LNCAP (cell line): ENCODE results near the gene USP10.

ENCODE experiments used
- TF ChIP-seq, protein P1 (sequence below): fragments of 450-650 bp; IDR thresholded peaks from 2 replicates; pipeline ENCODE4 v1.5.1; 2017; ENCODE audit warnings: mild to moderate bottlenecking

Gene USP10

DNA sequence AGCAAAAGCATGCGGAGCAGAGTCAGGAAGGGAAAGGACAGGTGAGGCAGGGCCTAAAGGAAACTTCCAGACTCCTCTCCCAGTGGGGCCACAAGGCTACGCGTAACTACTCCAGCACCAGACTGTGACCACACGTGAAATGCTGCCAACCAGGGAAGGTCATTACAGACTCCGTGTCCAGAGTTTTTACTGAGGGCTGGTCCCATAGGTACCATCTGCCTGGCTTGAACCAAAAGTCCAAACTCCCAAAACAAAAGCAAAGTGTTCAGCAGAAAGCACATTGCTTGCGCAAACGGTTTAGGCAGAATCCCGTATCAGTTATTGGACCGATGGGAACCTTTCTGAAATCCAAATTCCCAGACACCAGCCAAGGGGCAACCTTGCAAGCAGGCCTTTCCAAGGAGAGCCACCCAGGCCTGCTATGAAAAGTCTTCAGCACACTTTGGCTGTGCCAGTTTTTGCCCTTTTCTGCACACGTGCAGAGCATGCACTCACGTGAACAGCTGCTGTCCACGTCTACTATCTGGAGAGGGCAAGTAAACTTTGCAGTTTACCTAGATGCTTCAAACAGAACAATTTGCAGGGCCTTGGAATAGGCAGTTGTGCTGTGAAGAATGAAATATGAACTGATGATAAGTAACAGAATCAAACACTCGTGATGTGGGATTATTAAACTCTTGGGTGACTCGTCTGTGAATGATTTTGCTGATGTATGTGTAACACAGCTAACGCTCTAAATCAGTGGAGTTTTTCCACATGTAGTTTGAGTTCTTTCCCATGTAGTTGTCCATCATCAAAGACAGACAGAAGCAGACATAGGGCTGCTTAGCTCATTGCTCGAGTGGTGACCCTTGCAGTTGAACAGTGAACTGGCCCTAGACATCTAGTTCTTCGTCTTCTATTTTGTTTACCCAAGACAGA is 61.9 kb downstream of the USP10 start:
- TF ChIP-seq, protein P1, sequence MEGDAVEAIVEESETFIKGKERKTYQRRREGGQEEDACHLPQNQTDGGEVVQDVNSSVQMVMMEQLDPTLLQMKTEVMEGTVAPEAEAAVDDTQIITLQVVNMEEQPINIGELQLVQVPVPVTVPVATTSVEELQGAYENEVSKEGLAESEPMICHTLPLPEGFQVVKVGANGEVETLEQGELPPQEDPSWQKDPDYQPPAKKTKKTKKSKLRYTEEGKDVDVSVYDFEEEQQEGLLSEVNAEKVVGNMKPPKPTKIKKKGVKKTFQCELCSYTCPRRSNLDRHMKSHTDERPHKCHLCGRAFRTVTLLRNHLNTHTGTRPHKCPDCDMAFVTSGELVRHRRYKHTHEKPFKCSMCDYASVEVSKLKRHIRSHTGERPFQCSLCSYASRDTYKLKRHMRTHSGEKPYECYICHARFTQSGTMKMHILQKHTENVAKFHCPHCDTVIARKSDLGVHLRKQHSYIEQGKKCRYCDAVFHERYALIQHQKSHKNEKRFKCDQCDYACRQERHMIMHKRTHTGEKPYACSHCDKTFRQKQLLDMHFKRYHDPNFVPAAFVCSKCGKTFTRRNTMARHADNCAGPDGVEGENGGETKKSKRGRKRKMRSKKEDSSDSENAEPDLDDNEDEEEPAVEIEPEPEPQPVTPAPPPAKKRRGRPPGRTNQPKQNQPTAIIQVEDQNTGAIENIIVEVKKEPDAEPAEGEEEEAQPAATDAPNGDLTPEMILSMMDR, result no peak

DNA sequence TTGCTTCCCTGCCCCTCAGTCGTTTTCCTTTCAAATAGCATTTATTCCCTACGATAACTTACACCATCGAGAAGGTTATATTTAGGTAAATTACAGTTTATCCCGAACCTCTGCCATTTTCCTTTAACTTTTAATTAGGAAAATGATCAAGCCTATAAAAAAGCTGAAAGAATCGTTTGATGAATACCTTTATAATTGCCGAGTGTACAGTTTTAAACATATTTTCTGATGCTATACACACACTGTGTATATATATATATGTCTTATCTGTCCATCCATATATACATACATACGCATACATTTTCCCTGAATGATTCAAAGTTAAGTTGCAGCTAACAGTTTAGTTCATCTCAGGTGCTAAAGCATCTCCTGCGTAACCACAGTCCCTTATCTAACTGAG is 63.4 kb downstream of the USP10 start:
- TF ChIP-seq, protein P1, result no peak

DNA sequence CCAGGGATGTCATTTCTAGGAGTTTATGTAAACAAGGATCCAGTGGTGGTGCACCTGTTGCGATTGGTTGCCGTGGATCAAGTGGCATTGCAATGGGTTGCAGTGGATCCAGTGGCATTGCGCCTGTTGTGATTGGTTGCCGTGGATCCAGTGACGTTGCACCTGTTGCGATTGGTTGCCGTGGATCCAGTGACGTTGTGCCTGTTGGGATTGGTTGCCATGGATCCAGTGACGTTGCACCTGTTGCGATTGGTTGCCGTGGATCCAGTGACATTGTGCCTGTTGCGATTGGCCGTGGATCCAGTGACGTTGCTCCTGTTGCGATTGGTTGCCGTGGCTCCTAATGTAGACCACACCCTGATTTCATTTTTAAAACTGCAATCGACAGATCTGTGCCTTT is 63.8 kb downstream of the USP10 start:
- TF ChIP-seq, protein P1, result no peak

DNA sequence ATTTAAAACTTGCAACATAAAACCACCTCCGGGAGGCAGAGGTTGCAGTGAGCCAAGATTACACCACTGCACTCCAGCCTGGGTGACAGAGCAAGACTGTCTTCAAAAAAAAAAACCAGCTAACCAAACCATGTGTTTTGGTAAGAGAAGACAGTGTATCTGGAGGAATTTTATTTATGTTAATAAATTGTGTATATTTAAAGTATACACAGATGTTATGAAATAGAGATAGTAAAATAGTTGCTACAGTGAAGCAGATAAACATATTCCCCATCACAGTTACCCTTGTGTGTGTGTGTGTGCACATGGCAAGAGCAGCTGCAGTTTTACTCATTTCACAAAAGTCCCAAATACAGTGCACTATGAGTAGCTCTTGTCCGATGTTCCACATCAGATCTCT is 65.2 kb downstream of the USP10 start:
- TF ChIP-seq, protein P1, result no peak

DNA sequence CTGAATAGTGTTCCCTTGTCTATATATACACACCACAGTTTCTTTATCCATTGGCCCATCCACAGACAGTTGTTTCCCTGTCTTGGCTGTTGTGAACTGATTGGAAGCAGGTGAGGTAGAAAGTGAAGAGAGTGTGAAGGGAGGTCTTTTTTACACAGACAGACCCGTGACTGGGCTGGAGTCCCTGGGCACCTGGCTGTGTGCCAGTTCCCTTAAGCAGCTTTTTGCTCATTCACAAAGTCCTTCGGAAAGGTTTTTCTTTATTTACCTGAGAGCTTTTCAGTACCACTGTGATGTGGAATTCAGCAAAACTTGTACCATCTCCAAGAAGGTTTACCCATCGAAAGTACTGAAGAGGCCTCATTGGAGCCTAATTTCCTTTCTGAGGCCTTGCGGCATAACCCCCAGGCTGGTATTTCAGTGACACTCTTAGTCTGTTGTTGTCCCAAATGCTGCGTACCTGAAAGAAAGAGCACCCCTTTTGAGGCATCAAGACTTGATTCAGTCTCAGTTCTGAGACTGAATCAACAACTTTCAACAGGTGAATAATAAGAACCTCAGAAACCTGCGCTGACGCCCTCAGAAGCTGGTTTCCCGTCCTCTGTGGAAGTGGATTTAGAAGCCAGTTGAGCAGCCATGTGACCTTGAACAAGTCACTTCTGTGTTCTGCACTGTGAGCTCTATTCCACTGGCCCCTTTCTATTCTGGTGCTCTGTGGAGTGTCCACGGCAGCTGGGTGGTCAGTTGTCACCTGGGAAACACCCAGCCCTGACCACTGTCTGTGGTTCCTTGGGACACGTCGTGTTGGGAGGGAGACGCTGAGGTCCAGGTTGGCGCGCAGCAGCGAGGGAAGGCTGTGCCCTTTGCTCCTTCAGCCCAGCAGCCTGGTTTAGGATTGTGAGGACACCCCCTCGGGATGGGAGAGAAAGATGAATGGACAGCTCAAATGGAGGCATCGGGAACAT is 66.1 kb downstream of the USP10 start:
- TF ChIP-seq, protein P1, result no peak

DNA sequence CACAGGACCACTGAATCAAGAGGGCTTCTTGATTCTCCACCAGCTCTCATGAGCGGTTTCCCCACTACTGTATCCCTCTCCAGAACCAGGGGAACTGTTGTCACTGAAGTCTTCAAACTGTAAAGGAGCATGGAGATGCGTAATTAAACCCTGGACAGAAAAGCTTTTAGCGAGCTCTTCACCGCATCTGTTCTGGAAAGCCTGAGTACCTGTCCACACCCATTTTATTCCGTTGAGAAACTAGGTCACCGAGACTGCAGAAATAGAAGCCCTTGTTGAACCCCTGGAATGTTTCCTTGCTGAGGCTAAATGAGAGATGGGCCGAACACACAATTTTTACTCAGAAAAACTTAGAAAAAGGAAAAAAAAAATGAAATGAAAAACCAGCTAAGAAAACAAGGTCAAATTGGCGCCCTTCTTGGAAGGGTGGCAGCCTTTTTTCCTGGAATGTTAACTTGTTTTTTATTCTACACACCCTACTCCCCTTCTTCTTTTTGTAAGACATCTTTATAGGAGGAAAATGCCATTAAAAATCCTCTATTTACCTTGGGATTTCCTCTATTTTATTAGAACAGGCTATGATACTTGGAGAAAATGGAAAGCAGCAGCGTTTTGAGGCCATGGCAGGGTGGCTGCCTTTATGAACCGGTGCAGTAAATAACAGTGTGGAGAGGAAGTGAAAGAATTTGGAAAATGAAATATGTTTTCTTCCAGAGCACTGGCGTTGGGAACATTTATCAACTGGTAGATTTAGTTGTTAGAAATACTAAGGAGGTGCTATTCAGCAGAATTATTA is 67.4 kb downstream of the USP10 start:
- TF ChIP-seq, protein P1, result no peak
